Activated CD4-positive, alpha-beta T cell treated with anti-CD3 and anti-CD28 coated beads, Interleukin-2, amount 10 ng/mL, durations not matched to agents 7 days and 5 days (primary cell): ENCODE results near the gene RNF217. TPM values are rescaled to one million over a fixed set of nuclear protein-coding genes. Genes with fewer than 3 reads are reported as not detected.

Source experiments
- CTCF ChIA-PET: fragments of 350-600 bp; sonication (Branson Sonifier 250); formaldehyde crosslinking; loops from one replicate; lab custom pipeline; 2021; ENCODE audit warnings: antibody characterized with exemption; lab: Charles Lee
- POLR2A ChIA-PET: fragments of 350-600 bp; sonication (Branson Sonifier 250); formaldehyde crosslinking; loops from one replicate; lab custom pipeline; 2021; ENCODE audit warnings: antibody characterized with exemption; lab: Charles Lee
- DNase-seq: peaks from one replicate; pipeline ENCODE4 v3.0.0-alpha.2; 2020
- H3K27ac Mint-ChIP-seq: one replicate; pipeline ENCODE4 v1.8.0; 2021; ENCODE audit warnings: mild to moderate bottlenecking, moderate library complexity, mixed read lengths
- H3K27me3 Mint-ChIP-seq: one replicate; pipeline ENCODE4 v1.8.0; 2021; ENCODE audit warnings: mixed read lengths
- H3K36me3 Mint-ChIP-seq: one replicate; pipeline ENCODE4 v1.8.0; 2021; ENCODE audit warnings: low read depth, mixed read lengths
- H3K4me1 Mint-ChIP-seq: one replicate; pipeline ENCODE4 v1.8.0; 2021; ENCODE audit warnings: mixed read lengths
- H3K4me3 Mint-ChIP-seq: one replicate; pipeline ENCODE4 v1.8.0; 2021; ENCODE audit warnings: mild to moderate bottlenecking, moderate library complexity, mixed read lengths
- H3K9me3 Mint-ChIP-seq: one replicate; pipeline ENCODE4 v1.8.0; 2021; ENCODE audit warnings: mixed read lengths
- total RNA-seq, 2 experiments: library from RNA; stranded (reverse); gene quantifications; one replicate each; pipeline ENCODE4 v1.2.3, GENCODE V29; 2021

Gene RNF217
- total RNA-seq, 2 experiments from 2014 or later, result 1.1 to 2.1 TPM

- POLR2A ChIA-PET, result no interaction called here
- CTCF ChIA-PET, result no interaction called here
- peaks cover 25% of the 10 kb centered on the region for H3K4me1 Mint-ChIP-seq
- no peak overlapping the region for H3K4me3 Mint-ChIP-seq
- no peak for DNase-seq
- H3K27ac Mint-ChIP-seq, result no peak overlapping the region
- no peaks in the 10 kb centered on the region for H3K9me3 Mint-ChIP-seq
- H3K27me3 Mint-ChIP-seq, result peaks cover 23% of the 10 kb centered on the region
- no peaks in the 10 kb centered on the region for H3K36me3 Mint-ChIP-seq
Observed at GRCh38 chr6:124967444-124967843, 5.2 kb downstream of the RNF217 start.

DNA sequence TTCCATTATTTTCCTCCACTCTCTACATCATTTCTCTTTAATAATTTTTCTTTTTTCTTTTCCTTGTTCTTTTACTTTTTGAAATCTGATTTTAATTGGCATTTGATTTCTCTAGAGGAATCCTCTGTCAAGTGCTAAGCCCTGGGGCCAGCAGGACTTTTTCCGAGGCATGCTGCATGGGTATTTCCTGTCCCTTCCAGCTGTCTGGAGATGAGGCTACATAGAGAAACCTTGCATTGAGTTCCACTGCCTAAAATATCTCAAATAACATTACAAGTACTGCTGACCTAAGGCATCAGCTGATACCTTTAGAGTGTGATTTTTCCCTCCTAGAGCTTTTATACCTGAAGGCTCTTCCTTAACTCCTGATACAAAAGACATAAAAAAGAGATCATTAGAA, 6.2 kb downstream of the RNF217 start:
- ChIA-PET POLR2A (no interaction called here), CTCF (interaction anchor here (1.2 kb wide), 1 partner anchor 11 kb away, joined by 3 read pairs; no protein-coding TSS in a partner anchor)
- DNase-seq, result no peak
- H3K27me3 Mint-ChIP-seq, result peaks cover 19% of the 10 kb centered on the region
- no peak overlapping the region for H3K4me3 Mint-ChIP-seq
- no peaks in the 10 kb centered on the region for H3K9me3 Mint-ChIP-seq
- peaks cover 20% of the 10 kb centered on the region for H3K4me1 Mint-ChIP-seq
- H3K27ac Mint-ChIP-seq, result no peak overlapping the region
- H3K36me3 Mint-ChIP-seq, result no peaks in the 10 kb centered on the region

- Mint-ChIP-seq H3K9me3 (no peaks in the 10 kb centered on the region), H3K4me3 (no peak overlapping the region), H3K4me1 (peaks cover 8% of the 10 kb centered on the region), H3K36me3 (no peaks in the 10 kb centered on the region), H3K27ac (no peak overlapping the region), H3K27me3 (peaks cover 7% of the 10 kb centered on the region)
- ChIA-PET POLR2A (interaction anchor here (0.6 kb wide), 1 partner anchor 55 kb away, joined by 9 read pairs; no protein-coding TSS in a partner anchor), CTCF (no interaction called here)
- DNase-seq, result no peak
Observed at GRCh38 chr6:124970243-124970642, 8.0 kb downstream of the RNF217 start.

DNA sequence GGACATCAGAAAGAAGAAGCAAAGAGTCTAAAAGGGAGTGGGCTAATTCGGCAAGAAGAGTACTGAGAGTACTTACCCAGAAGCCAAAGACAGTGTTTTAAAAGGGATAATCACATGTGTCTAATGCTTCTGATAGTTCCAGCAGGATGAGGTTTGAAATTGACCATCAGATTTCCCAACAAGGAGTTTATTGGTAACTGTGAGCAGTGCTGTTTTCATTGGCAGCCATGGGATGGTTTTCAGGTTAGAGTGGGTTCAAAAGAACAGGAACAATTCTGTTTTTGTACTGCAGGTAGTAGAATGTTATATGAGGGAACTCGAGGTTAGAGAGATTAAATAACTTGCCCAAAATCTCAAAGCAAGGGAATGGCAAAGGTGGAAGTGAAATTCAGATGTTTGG, 8.5 kb downstream of the RNF217 start:
- H3K9me3 Mint-ChIP-seq, result no peaks in the 10 kb centered on the region
- no peak for DNase-seq
- peaks cover 5% of the 10 kb centered on the region for H3K4me1 Mint-ChIP-seq
- H3K27me3 Mint-ChIP-seq, result peaks cover 4% of the 10 kb centered on the region
- H3K4me3 Mint-ChIP-seq, result no peak overlapping the region
- POLR2A ChIA-PET, result no interaction called here
- H3K27ac Mint-ChIP-seq, result no peak overlapping the region
- CTCF ChIA-PET, result no interaction called here
- no peaks in the 10 kb centered on the region for H3K36me3 Mint-ChIP-seq

DNA sequence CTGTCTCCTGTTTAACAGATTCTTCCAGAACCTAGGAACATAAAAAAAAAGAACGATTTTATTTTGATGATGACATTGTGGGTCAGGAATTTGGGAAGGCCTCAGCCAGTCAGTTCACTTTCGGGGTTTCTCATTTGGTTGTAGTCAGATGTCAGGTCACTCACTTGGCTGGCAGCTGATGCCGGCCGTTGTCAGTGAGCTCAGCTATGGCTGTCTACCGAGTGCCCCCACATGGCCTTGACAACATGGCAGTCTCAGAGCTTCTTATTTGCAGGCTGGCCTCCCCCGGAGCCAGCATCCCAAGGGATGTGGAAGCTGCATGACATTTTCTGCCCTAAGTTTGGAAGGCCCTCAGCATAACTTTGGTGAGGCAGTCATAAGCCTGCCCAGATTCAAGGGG, 11.5 kb downstream of the RNF217 start:
- Mint-ChIP-seq H3K27ac (no peak overlapping the region), H3K27me3 (peaks cover 2% of the 10 kb centered on the region)
- CTCF ChIA-PET, result no interaction called here

GRCh38 chr6:124974771-124975377, 12.6 kb downstream of the RNF217 start:
- DNase-seq, result no peak
- H3K36me3 Mint-ChIP-seq, result no peaks in the 10 kb centered on the region
- no peaks in the 10 kb centered on the region for H3K4me1 Mint-ChIP-seq
- H3K4me3 Mint-ChIP-seq, result no peak overlapping the region
- ChIA-PET POLR2A (no interaction called here), CTCF (interaction anchor here (0.9 kb wide), 1 partner anchor 16 kb away, joined by 4 read pairs; no protein-coding TSS in a partner anchor)
- H3K27me3 Mint-ChIP-seq, result peaks cover 2% of the 10 kb centered on the region
- no peak overlapping the region for H3K27ac Mint-ChIP-seq
- peaks cover 5% of the 10 kb centered on the region for H3K9me3 Mint-ChIP-seq

More for the DNA sequence above, 11.5 kb downstream of the RNF217 start:
- DNase-seq, result no peak
- Mint-ChIP-seq H3K4me1 (no peaks in the 10 kb centered on the region), H3K4me3 (no peak overlapping the region), H3K9me3 (no peaks in the 10 kb centered on the region), H3K36me3 (no peaks in the 10 kb centered on the region)
- POLR2A ChIA-PET, result no interaction called here

DNA sequence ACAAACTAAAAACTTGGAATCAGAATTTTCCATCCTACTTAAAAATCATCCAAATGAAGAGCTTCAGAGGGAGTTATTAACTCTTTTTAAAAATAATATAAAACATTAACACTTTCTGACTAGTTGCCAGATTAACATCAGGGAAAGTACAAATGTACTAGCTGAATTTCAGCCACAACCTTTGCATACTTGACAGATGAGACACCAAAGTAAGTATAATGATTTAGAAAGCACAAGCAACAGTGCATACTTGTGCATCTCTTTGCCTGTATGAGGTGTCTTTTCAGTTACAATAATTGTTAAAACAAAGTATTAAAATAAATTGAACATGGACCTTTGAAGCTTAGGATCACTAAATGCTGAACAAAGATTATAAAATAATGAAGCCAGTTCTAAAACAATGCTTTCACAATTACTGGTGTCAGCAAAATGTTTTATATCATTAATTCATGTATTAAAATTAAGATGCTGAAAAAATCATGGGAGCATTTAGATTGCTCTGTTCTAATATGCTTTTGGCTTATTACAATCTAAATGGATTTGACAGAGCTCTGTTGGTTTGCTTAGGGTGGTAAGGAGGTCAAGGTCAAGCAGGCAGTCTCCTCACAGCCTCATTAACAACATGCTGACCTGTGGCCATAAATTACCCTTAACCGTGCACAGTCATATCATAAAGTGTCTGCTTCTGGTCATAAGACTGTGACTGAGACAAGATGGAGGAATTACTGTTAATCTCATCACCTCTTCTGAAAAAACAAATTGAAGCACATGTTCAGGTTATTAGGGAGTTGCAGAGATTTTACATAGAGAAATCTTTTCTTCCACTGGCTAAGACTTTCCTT, 15.1 kb downstream of the RNF217 start:
- ChIA-PET POLR2A (no interaction called here), CTCF (no interaction called here)
- H3K4me3 Mint-ChIP-seq, result no peak overlapping the region
- DNase-seq, result no peak
- no peaks in the 10 kb centered on the region for H3K4me1 Mint-ChIP-seq
- H3K9me3 Mint-ChIP-seq, result peaks cover 5% of the 10 kb centered on the region
- no peaks in the 10 kb centered on the region for H3K36me3 Mint-ChIP-seq
- peaks cover 2% of the 10 kb centered on the region for H3K27me3 Mint-ChIP-seq
- no peak overlapping the region for H3K27ac Mint-ChIP-seq

DNA sequence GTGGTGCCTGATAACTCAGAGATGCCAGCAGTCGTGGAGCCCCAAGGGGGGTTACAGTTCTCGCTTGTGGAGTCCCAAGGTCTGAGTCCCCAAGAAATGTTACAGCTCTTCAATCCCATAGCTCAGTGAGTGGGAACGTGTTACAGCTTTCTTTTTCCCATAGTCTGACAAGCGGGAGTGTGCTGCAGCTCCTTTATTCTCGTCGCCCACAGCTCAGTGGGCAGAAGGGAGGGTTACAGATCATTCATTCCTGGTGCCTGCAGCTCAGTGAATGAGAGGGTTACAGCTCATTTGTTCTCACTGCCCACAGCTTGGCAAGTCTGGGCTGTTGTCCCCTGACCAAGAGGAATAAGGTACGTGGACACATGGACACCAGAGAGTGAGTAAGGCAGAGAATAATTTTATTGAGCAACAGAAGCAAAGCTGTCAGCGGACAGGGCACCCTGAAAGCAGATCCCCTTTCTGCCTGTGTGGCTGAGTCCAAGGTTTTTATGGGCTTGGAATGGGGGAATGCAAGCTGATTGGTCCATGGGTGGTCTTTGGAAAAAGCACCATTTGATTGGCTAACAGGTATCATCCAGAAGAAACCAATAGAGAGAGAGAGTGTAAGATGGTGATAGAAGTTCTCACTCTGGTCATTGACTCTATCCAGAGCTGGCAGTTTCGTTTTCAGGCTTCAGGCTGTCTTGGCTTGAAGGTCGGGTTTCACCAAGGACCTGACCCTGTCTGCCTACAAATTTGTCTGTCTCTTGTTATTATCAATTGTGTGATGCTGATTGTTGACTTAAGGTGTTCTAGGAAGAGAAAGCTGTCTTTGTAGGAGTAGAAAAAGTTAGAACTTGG, 16.4 kb downstream of the RNF217 start:
- CTCF ChIA-PET, result interaction anchor here (0.9 kb wide), 1 partner anchor 10 kb away, joined by 3 read pairs; no protein-coding TSS in a partner anchor

GRCh38 chr6:124979294-124979678, 17.0 kb downstream of the RNF217 start:
- CTCF ChIA-PET, result interaction anchor here (0.9 kb wide), 1 partner anchor 11 kb away, joined by 3 read pairs; no protein-coding TSS in a partner anchor
- POLR2A ChIA-PET, result no interaction called here
- H3K27me3 Mint-ChIP-seq, result no peaks in the 10 kb centered on the region

More for the DNA sequence above, 16.4 kb downstream of the RNF217 start:
- H3K36me3 Mint-ChIP-seq, result no peaks in the 10 kb centered on the region
- H3K4me1 Mint-ChIP-seq, result no peaks in the 10 kb centered on the region
- no peak for DNase-seq
- POLR2A ChIA-PET, result no interaction called here
- H3K4me3 Mint-ChIP-seq, result no peak overlapping the region
- H3K27me3 Mint-ChIP-seq, result no peaks in the 10 kb centered on the region
- peaks cover 5% of the 10 kb centered on the region for H3K9me3 Mint-ChIP-seq
- H3K27ac Mint-ChIP-seq, result no peak overlapping the region

DNA sequence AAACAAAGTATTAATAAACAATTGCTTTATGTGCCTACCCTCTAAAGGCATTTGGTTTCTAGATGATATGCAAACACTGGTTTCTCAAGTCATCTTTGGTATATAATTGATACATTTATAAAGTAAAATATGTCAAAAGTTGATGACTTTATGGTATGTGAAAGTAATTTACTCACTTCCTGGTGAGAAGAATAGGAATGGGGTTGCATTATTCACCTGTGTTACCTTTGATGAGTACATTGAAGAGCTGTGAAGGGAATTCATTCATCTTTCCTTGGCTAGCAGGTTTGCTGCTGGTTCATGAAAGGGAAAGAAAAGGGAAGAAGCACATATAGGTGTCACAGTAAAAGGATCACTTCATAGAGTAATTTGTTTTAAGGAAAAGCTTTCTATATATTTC, 20.4 kb downstream of the RNF217 start:
- POLR2A ChIA-PET, result no interaction called here
- Mint-ChIP-seq H3K36me3 (no peaks in the 10 kb centered on the region), H3K27ac (no peak overlapping the region), H3K9me3 (peaks cover 5% of the 10 kb centered on the region), H3K27me3 (peaks cover 3% of the 10 kb centered on the region), H3K4me3 (no peak overlapping the region), H3K4me1 (peaks cover 8% of the 10 kb centered on the region)
- CTCF ChIA-PET, result no interaction called here
- no peak for DNase-seq

More at GRCh38 chr6:124979294-124979678, 17.0 kb downstream of the RNF217 start:
- no peaks in the 10 kb centered on the region for H3K36me3 Mint-ChIP-seq
- H3K9me3 Mint-ChIP-seq, result peaks cover 5% of the 10 kb centered on the region
- H3K4me1 Mint-ChIP-seq, result no peaks in the 10 kb centered on the region
- no peak overlapping the region for H3K4me3 Mint-ChIP-seq
- no peak overlapping the region for H3K27ac Mint-ChIP-seq
- DNase-seq, result no peak

DNA sequence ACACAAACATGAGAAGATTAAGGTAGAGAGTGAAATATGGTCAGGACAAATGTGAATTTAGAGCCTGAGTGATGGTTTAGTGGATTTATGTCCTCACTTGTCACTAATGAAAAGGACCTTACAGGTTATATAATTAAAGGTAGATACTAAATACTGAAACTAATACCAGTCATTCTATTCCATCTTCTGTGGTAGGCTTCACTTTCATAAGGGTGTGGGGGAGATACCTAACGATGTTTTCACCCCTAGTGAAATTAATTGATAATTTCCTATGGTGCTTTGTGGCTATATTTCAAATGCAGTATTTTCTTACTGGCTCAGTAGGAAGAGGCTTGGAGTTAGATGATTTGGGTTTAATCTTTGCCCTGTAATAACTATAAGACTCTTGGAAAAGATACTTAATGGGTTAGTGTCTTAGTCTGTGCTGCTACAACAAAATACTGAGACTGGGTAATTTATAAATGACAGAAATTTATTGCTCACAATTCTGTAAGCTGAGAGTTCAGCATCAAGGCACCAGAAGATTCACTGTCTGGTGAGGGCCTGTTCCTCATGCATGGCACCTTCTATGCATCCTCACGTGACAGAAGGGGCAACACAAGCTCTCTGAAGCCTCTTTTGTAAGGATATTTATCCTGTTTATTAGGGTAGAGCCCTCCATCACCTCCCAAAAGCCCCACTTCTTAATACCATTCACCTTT, 21.3 kb downstream of the RNF217 start:
- peaks cover 8% of the 10 kb centered on the region for H3K4me1 Mint-ChIP-seq
- ChIA-PET CTCF (no interaction called here), POLR2A (no interaction called here)
- H3K27ac Mint-ChIP-seq, result no peak overlapping the region
- peaks cover 3% of the 10 kb centered on the region for H3K27me3 Mint-ChIP-seq
- no peaks in the 10 kb centered on the region for H3K36me3 Mint-ChIP-seq
- H3K9me3 Mint-ChIP-seq, result peaks cover 5% of the 10 kb centered on the region
- no peak overlapping the region for H3K4me3 Mint-ChIP-seq
- DNase-seq, result no peak

DNA sequence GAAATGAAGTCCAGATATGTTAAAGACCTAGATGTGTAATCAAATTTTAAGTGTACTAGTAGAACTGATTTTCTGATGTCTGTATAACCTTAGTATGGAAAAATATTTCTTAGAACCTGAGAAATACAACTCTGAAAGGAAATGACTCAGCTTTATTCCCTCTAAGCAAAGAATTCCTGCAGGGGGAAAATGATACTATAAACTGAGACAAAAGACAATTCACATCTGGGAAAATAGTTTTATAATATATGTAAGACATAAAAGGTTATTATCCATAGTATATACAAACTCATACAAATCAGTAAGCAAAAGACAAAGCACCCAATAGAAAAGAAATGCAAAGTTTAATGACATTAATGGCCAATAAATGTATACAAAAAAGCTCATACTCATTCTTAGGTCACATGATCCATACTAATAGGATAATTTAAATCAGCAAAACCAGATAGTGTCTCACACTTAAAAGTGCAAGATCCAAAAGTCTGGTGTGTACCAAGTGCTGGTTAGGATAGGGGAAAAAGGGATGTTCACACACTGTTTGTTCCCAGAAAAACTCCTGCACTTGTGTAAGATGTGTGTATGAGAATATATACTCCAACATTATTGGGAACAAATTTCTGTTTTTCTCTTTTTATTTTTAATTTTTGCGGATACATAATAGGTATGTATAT, 22.6 kb downstream of the RNF217 start:
- Mint-ChIP-seq H3K4me1 (peaks cover 8% of the 10 kb centered on the region), H3K27me3 (peaks cover 3% of the 10 kb centered on the region), H3K4me3 (no peak overlapping the region), H3K9me3 (no peaks in the 10 kb centered on the region), H3K36me3 (no peaks in the 10 kb centered on the region), H3K27ac (no peak overlapping the region)
- ChIA-PET CTCF (no interaction called here), POLR2A (no interaction called here)
- no peak for DNase-seq
